Osteoblast (primary cell): ENCODE results near the gene SAAL1. TPM values are rescaled to one million over a fixed set of nuclear protein-coding genes. Genes with fewer than 3 reads are reported as not detected.

Source experiments
- DNase-seq: peaks from one replicate; pipeline ENCODE4 v3.0.0; 2011; ENCODE audit warnings: low spot score, mixed read lengths; ENCODE audit not compliant: insufficient read length; ENCODE audit errors: missing footprints
- H2AFZ ChIP-seq: 2 replicates; pipeline ENCODE4 v1.6.0; 2011; ENCODE audit warnings: mild to moderate bottlenecking, low read length
- H3K27ac ChIP-seq: 2 replicates; pipeline ENCODE4 v1.5.1; 2011; ENCODE audit warnings: mild to moderate bottlenecking, low read depth, low read length, moderate library complexity
- H3K27me3 ChIP-seq: 2 replicates; pipeline ENCODE4 v1.6.0; 2012; ENCODE audit warnings: mild to moderate bottlenecking, control low read depth, inconsistent platforms, low read length, moderate library complexity; ENCODE audit not compliant: insufficient read depth
- H3K36me3 ChIP-seq: 2 replicates; pipeline ENCODE4 v1.5.1; 2011; ENCODE audit warnings: mild to moderate bottlenecking, low read length, control low read depth, moderate library complexity; ENCODE audit not compliant: insufficient read depth
- H3K4me1 ChIP-seq: 2 replicates; pipeline ENCODE4 v1.5.1; 2011; ENCODE audit warnings: mild to moderate bottlenecking, low read length, control low read depth, moderate library complexity; ENCODE audit not compliant: insufficient read depth
- H3K4me2 ChIP-seq: 2 replicates; pipeline ENCODE4 v1.6.0; 2011; ENCODE audit warnings: mild to moderate bottlenecking, low read length; ENCODE audit not compliant: insufficient read depth
- H3K4me3 ChIP-seq: fragments of 200-600 bp; sonication (generic); 3 replicates; pipeline ENCODE4 v1.5.1; 2012; ENCODE audit warnings: mild to moderate bottlenecking, low read length, inconsistent platforms; ENCODE audit not compliant: insufficient read depth
- H3K79me2 ChIP-seq: 2 replicates; pipeline ENCODE4 v1.6.0; 2012; ENCODE audit warnings: mild to moderate bottlenecking, low read length, control low read depth, inconsistent platforms; ENCODE audit not compliant: insufficient read depth
- H3K9me3 ChIP-seq: 2 replicates; pipeline ENCODE4 v1.5.1; 2011; ENCODE audit warnings: low read depth, low read length, control low read depth
- H4K20me1 ChIP-seq: 2 replicates; pipeline ENCODE4 v1.6.0; 2012; ENCODE audit warnings: mild to moderate bottlenecking, low read length, control low read depth; ENCODE audit not compliant: insufficient read depth
- total RNA-seq: library from RNA; depleted of rRNA; stranded (reverse); fragments of >200 nt; gene quantifications from 2 replicates; pipeline ENCODE4 v1.2.3, GENCODE V29; 2012
- TF ChIP-seq, protein P1 (sequence below): IDR thresholded peaks from 2 replicates; pipeline ENCODE4 v1.5.1; 2011; ENCODE audit warnings: mild to moderate bottlenecking, low read depth, low read length, moderate library complexity; ENCODE audit errors: extremely low read depth

The SAAL1 gene
- 15.6 and 18.3 TPM in 2 replicates for total RNA-seq

DNA sequence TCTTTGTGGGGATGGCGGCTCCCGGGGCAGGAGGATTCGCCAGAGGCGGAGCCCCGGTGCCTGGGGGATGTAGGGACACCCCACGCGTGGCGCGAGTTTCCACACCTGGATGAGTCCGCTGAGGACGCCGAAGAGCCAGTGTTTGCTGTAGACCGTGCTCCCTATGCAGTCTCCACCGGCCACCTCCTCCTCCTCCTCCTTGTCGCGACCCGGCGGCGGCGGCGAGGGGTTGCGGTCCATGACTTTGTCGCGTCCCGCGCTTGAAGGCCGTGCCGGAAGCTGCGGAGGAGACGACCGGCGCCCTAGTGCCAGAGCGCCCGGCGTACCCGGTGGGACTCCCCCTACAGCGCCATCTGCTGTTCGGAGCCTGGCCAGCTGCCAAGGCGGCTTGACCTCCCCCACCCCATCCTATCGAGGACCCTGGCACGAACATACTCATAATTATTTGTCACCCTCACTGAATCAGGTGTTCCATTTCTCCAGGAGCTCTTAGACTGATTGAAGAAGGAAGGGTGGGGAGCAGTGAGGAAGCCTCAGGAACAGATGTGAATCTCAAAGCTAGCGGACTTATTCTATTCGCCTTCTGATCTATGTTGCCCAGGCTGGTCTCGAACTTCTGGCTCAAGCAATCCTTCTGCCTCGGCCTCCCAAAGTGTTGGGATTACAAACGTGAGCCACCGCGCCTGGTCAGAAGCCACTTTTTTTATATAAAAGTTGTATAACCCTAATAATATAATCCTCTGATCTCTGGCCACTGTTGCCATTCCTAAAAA lies at the start of gene SAAL1:
SAAL1 (minus strand) TSS at position 281 of the 773 bp plus-strand sequence; CDS start at position 240, 41 bp downstream.
- peaks cover 6% of the 10 kb centered on the region for H3K36me3 ChIP-seq
- H4K20me1 ChIP-seq = no peaks in the 10 kb centered on the region
- peak; percentile 94 for DNase-seq
- peaks cover 16% of the 10 kb centered on the region for H3K79me2 ChIP-seq
- peak within 1 kb of the TSS; percentile 71 for H3K27ac ChIP-seq
- peak within 1 kb of the TSS; percentile 96 for H2AFZ ChIP-seq
- peak within 1 kb of the TSS; percentile 75 for H3K4me2 ChIP-seq
- H3K4me1 ChIP-seq = peaks cover 6% of the 10 kb centered on the region
- TF ChIP-seq, protein P1, sequence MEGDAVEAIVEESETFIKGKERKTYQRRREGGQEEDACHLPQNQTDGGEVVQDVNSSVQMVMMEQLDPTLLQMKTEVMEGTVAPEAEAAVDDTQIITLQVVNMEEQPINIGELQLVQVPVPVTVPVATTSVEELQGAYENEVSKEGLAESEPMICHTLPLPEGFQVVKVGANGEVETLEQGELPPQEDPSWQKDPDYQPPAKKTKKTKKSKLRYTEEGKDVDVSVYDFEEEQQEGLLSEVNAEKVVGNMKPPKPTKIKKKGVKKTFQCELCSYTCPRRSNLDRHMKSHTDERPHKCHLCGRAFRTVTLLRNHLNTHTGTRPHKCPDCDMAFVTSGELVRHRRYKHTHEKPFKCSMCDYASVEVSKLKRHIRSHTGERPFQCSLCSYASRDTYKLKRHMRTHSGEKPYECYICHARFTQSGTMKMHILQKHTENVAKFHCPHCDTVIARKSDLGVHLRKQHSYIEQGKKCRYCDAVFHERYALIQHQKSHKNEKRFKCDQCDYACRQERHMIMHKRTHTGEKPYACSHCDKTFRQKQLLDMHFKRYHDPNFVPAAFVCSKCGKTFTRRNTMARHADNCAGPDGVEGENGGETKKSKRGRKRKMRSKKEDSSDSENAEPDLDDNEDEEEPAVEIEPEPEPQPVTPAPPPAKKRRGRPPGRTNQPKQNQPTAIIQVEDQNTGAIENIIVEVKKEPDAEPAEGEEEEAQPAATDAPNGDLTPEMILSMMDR = peak; percentile 62
- H3K4me3 ChIP-seq = peak within 1 kb of the TSS; percentile 97
- H3K27me3 ChIP-seq = no peaks in the 10 kb centered on the region
- H3K9me3 ChIP-seq = no peaks in the 10 kb centered on the region

DNA sequence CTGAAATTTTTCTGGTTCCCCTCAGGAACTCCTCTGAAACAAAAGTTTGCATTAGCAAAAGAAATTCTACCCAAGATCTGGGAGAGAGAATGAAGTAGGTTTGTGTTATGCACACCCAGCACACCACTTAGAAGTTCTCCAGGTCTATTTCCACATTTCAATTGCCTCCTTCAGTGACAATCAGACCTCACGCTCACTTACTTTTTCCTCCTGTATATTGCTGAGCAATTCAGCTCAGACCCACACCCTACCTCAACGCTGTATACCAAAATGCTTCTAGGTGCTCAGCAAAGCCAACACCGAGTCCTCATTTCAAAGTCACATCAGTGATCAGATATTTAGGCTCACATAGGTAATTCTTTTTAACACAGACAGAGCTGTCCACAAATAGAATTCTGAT lies 45.7 kb upstream of the SAAL1 start:
- no peaks in the 10 kb centered on the region for H3K79me2 ChIP-seq
- H3K4me2 ChIP-seq = no peak overlapping the region
- no peak overlapping the region for H3K4me3 ChIP-seq
- DNase-seq = no peak
- TF ChIP-seq, protein P1 = no peak
- H2AFZ ChIP-seq = no peak overlapping the region
- no peaks in the 10 kb centered on the region for H3K4me1 ChIP-seq
- no peaks in the 10 kb centered on the region for H4K20me1 ChIP-seq
- H3K36me3 ChIP-seq = no peaks in the 10 kb centered on the region
- H3K27ac ChIP-seq = no peak overlapping the region
- H3K27me3 ChIP-seq = peaks cover 2% of the 10 kb centered on the region
- H3K9me3 ChIP-seq = no peaks in the 10 kb centered on the region

GRCh38 chr11:18145837-18146236 lies 40.0 kb upstream of the SAAL1 start:
- Histone ChIP-seq H3K4me3 (no peak overlapping the region), H3K4me2 (no peak overlapping the region), H3K27me3 (no peaks in the 10 kb centered on the region), H3K9me3 (no peaks in the 10 kb centered on the region), H3K79me2 (no peaks in the 10 kb centered on the region), H4K20me1 (no peaks in the 10 kb centered on the region), H3K27ac (no peak overlapping the region), H3K4me1 (no peaks in the 10 kb centered on the region), H2AFZ (no peak overlapping the region), H3K36me3 (no peaks in the 10 kb centered on the region)
- TF ChIP-seq, protein P1 = no peak
- DNase-seq = no peak

DNA sequence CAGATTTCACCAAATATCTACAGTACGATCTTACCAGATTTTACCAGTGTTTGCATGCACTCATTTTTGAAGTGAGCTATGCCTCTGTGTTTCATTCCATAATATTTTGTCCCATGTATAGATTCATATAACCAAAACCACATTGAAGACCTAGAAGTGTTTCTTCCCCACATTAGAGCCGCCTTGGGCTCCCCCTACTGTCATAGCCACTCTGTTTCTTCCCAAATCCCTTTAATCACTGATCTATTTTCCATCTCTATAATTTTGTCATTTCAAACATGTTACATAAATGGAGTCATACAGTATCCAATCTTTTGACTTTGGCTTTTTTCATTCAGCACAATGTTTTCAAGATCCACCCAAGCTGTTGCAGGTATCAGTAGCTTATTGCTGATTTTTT lies 39.1 kb upstream of the SAAL1 start:
- Histone ChIP-seq H3K27me3 (no peaks in the 10 kb centered on the region), H3K9me3 (no peaks in the 10 kb centered on the region), H2AFZ (no peak overlapping the region), H3K36me3 (no peaks in the 10 kb centered on the region), H3K4me1 (no peaks in the 10 kb centered on the region), H4K20me1 (no peaks in the 10 kb centered on the region), H3K4me3 (no peak overlapping the region), H3K4me2 (no peak overlapping the region), H3K79me2 (no peaks in the 10 kb centered on the region), H3K27ac (no peak overlapping the region)
- TF ChIP-seq, protein P1 = peak; percentile 25
- peak; percentile 9 for DNase-seq
